Measurements from ENCODE around the gene BTD.

DNA sequence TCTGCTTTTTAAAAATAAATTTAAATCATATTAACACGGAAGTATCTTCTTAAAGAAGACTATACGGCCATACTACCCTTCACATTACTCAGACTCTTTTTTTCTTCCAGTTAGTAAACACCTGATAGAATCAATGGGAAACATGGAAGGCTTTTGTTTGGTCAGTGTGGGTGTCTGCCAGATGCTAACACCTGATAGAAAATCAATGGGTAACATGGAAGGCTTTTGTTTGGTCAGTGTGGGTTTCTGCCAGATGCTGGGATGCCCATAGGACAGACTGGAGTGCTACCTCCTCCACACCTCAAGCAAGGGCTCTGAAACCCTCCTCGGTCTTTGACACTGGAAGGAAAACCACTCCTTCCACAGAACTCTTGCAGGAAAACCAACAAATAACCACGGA lies 29.4 kb upstream of the BTD start:
- TF ChIP-seq FOXP2 (optimal IDR thresholded peaks at IDR 0.05; ENCODE audit: borderline replicate concordance, extremely low read depth, extremely low read length, insufficient read depth) (no peak), TAF1 (IDR thresholded peaks at IDR 0.05; ENCODE audit: borderline replicate concordance, insufficient read depth, low read length) (no peak)
